Ammon's horn (tissue), 1 donor: ENCODE results near the gene DENND10.
"Not testable (repeated sequence)": the region's sequence is repeated elsewhere in the genome, so short reads cannot be mapped to it uniquely, and the experiment has no call there.

Source experiments
- DNase-seq: peaks from one replicate; pipeline ENCODE4 v3.0.0-alpha.2; 2016; ENCODE audit warnings: low spot score

The DENND10 gene

GRCh38 chr10:119103903-119104653, at the start of gene DENND10:
TSS of gene DENND10 (plus strand) at chr10:119104113. CDS start at chr10:119104143, 30 bp downstream.
- DNase-seq = peak; percentile 92

GRCh38 chr10:119055472-119055871, 48.4 kb upstream of the DENND10 start:
- DNase-seq = no peak

- no peak for DNase-seq
Measured at GRCh38 chr10:119058010-119058409, 45.9 kb upstream of the DENND10 start.

GRCh38 chr10:119059557-119059956, 44.4 kb upstream of the DENND10 start:
- DNase-seq = no peak

GRCh38 chr10:119060107-119060506, 43.8 kb upstream of the DENND10 start:
- DNase-seq = no peak

- no peak for DNase-seq
Measured at GRCh38 chr10:119061352-119061751, 42.6 kb upstream of the DENND10 start.

- no peak for DNase-seq
Measured at GRCh38 chr10:119061926-119062325, 42.0 kb upstream of the DENND10 start.

GRCh38 chr10:119070395-119071165, 33.3 kb upstream of the DENND10 start:
- no peak for DNase-seq

GRCh38 chr10:119073584-119073983, 30.3 kb upstream of the DENND10 start:
- DNase-seq = no peak

GRCh38 chr10:119078422-119079179, 25.3 kb upstream of the DENND10 start:
- no peak for DNase-seq

GRCh38 chr10:119079599-119080520, 24.1 kb upstream of the DENND10 start:
- peak; percentile 62 for DNase-seq

GRCh38 chr10:119080521-119081259, 23.2 kb upstream of the DENND10 start, which contains the start of gene EIF3A:
TSS of gene EIF3A (minus strand) at chr10:119080817. CDS start at chr10:119080676, 141 bp downstream.
- DNase-seq = peak; percentile 92

- no peak for DNase-seq
Measured at GRCh38 chr10:119084896-119085295, 19.0 kb upstream of the DENND10 start.

- DNase-seq = no peak
Measured at GRCh38 chr10:119087271-119087882, 16.5 kb upstream of the DENND10 start.

- no peak for DNase-seq
Measured at GRCh38 chr10:119090026-119090795, 13.7 kb upstream of the DENND10 start.

GRCh38 chr10:119090968-119091367, 12.9 kb upstream of the DENND10 start:
- DNase-seq = no peak

GRCh38 chr10:119095640-119096039, 8.3 kb upstream of the DENND10 start:
- no peak for DNase-seq

GRCh38 chr10:119096641-119097415, 7.1 kb upstream of the DENND10 start:
- not testable (repeated sequence) for DNase-seq

- DNase-seq = no peak
Measured at GRCh38 chr10:119098576-119098975, 5.3 kb upstream of the DENND10 start.
